Skeletal muscle satellite cell (primary cell): Measurements from ENCODE around the gene MFAP2.

Source experiments
- H3K27me3 ChIP-seq: 2 replicates; pipeline ENCODE4 v1.7.0; 2013; ENCODE audit warnings: low read length; ENCODE audit not compliant: control insufficient read depth, insufficient read depth
- H3K36me3 ChIP-seq: 2 replicates; pipeline ENCODE4 v1.7.0; 2013; ENCODE audit warnings: mild to moderate bottlenecking, control low read depth, low read length; ENCODE audit not compliant: insufficient read depth
- H3K4me1 ChIP-seq: 2 replicates; pipeline ENCODE4 v1.7.0; 2013; ENCODE audit warnings: low read length; ENCODE audit not compliant: control insufficient read depth, insufficient read depth
- H3K4me2 ChIP-seq: 2 replicates; pipeline ENCODE4 v1.7.0; 2013; ENCODE audit warnings: mild to moderate bottlenecking, low read length
- H3K4me3 ChIP-seq: 2 replicates; pipeline ENCODE4 v1.7.0; 2013; ENCODE audit warnings: low read length
- H3K9ac ChIP-seq: 2 replicates; pipeline ENCODE4 v1.7.0; 2013; ENCODE audit warnings: mild to moderate bottlenecking, low read depth, low read length, moderate library complexity
- H3K9me3 ChIP-seq: replicated peaks from 2 replicates; pipeline ENCODE4 v1.7.0; 2013; ENCODE audit warnings: mild to moderate bottlenecking, control low read depth, low read length

MFAP2 gene

GRCh38 chr1:16978139-16978538, 2.3 kb downstream of the MFAP2 start:
- H3K4me2 ChIP-seq = peak overlapping the region; percentile 76
- peaks cover 35% of the 10 kb centered on the region for H3K4me1 ChIP-seq
- no peaks in the 10 kb centered on the region for H3K9me3 ChIP-seq
- H3K4me3 ChIP-seq = peak overlapping the region; percentile 42
- H3K27me3 ChIP-seq = no peaks in the 10 kb centered on the region
- peak overlapping the region; percentile 81 for H3K9ac ChIP-seq
- H3K36me3 ChIP-seq = peaks cover 8% of the 10 kb centered on the region

GRCh38 chr1:16977377-16977776, 3.0 kb downstream of the MFAP2 start:
- Histone ChIP-seq H3K9me3 (no peaks in the 10 kb centered on the region), H3K4me3 (no peak overlapping the region), H3K9ac (no peak overlapping the region)

GRCh38 chr1:16976966-16977365, 3.5 kb downstream of the MFAP2 start:
- H3K36me3 ChIP-seq = peaks cover 8% of the 10 kb centered on the region
- H3K9me3 ChIP-seq = no peaks in the 10 kb centered on the region
- no peaks in the 10 kb centered on the region for H3K27me3 ChIP-seq
- no peak overlapping the region for H3K9ac ChIP-seq
- H3K4me2 ChIP-seq = no peak overlapping the region
- peaks cover 31% of the 10 kb centered on the region for H3K4me1 ChIP-seq
- no peak overlapping the region for H3K4me3 ChIP-seq

More at GRCh38 chr1:16977377-16977776, 3.0 kb downstream of the MFAP2 start:
- Histone ChIP-seq H3K36me3 (peaks cover 8% of the 10 kb centered on the region), H3K4me1 (peaks cover 34% of the 10 kb centered on the region), H3K4me2 (no peak overlapping the region), H3K27me3 (no peaks in the 10 kb centered on the region)

GRCh38 chr1:16975838-16976237, 4.6 kb downstream of the MFAP2 start:
- Histone ChIP-seq H3K9me3 (no peaks in the 10 kb centered on the region), H3K9ac (no peak overlapping the region), H3K36me3 (peaks cover 10% of the 10 kb centered on the region), H3K4me3 (no peak overlapping the region), H3K27me3 (no peaks in the 10 kb centered on the region), H3K4me1 (peaks cover 26% of the 10 kb centered on the region), H3K4me2 (no peak overlapping the region)

GRCh38 chr1:16975211-16975610, 5.2 kb downstream of the MFAP2 start:
- Histone ChIP-seq H3K4me1 (peaks cover 23% of the 10 kb centered on the region), H3K4me3 (no peak overlapping the region), H3K9me3 (no peaks in the 10 kb centered on the region), H3K9ac (no peak overlapping the region), H3K4me2 (no peak overlapping the region), H3K27me3 (no peaks in the 10 kb centered on the region), H3K36me3 (peaks cover 13% of the 10 kb centered on the region)

GRCh38 chr1:16973215-16973614, 7.2 kb downstream of the MFAP2 start:
- H3K27me3 ChIP-seq = no peaks in the 10 kb centered on the region
- H3K4me3 ChIP-seq = no peak overlapping the region
- H3K4me2 ChIP-seq = no peak overlapping the region
- peaks cover 19% of the 10 kb centered on the region for H3K36me3 ChIP-seq
- no peaks in the 10 kb centered on the region for H3K9me3 ChIP-seq
- H3K9ac ChIP-seq = no peak overlapping the region
- peaks cover 7% of the 10 kb centered on the region for H3K4me1 ChIP-seq

GRCh38 chr1:16972189-16972895, 8.1 kb downstream of the MFAP2 start:
- no peaks in the 10 kb centered on the region for H3K9me3 ChIP-seq
- peaks cover 21% of the 10 kb centered on the region for H3K36me3 ChIP-seq
- H3K27me3 ChIP-seq = no peaks in the 10 kb centered on the region
- no peak overlapping the region for H3K9ac ChIP-seq
- peaks cover 10% of the 10 kb centered on the region for H3K4me1 ChIP-seq
- no peak overlapping the region for H3K4me3 ChIP-seq
- no peak overlapping the region for H3K4me2 ChIP-seq

GRCh38 chr1:16971341-16972188, 8.9 kb downstream of the MFAP2 start:
- H3K9ac ChIP-seq = no peak overlapping the region
- no peak overlapping the region for H3K4me2 ChIP-seq
- H3K36me3 ChIP-seq = peaks cover 21% of the 10 kb centered on the region
- no peaks in the 10 kb centered on the region for H3K27me3 ChIP-seq
- peaks cover 15% of the 10 kb centered on the region for H3K4me1 ChIP-seq
- H3K9me3 ChIP-seq = no peaks in the 10 kb centered on the region
- no peak overlapping the region for H3K4me3 ChIP-seq

GRCh38 chr1:16970132-16970910, 10.1 kb downstream of the MFAP2 start:
- H3K4me3 ChIP-seq = no peak overlapping the region
- no peaks in the 10 kb centered on the region for H3K9me3 ChIP-seq
- H3K9ac ChIP-seq = no peak overlapping the region
- peaks cover 25% of the 10 kb centered on the region for H3K36me3 ChIP-seq
- H3K4me1 ChIP-seq = peaks cover 15% of the 10 kb centered on the region
- no peaks in the 10 kb centered on the region for H3K27me3 ChIP-seq
- no peak overlapping the region for H3K4me2 ChIP-seq

- no peak overlapping the region for H3K4me2 ChIP-seq
- no peaks in the 10 kb centered on the region for H3K9me3 ChIP-seq
- H3K36me3 ChIP-seq = peaks cover 23% of the 10 kb centered on the region
- no peak overlapping the region for H3K4me3 ChIP-seq
- no peaks in the 10 kb centered on the region for H3K27me3 ChIP-seq
- H3K9ac ChIP-seq = no peak overlapping the region
- peaks cover 15% of the 10 kb centered on the region for H3K4me1 ChIP-seq
Measured at GRCh38 chr1:16969651-16970050, 10.8 kb downstream of the MFAP2 start.

GRCh38 chr1:16969057-16969611, 11.3 kb downstream of the MFAP2 start:
- no peaks in the 10 kb centered on the region for H3K27me3 ChIP-seq
- H3K36me3 ChIP-seq = peaks cover 23% of the 10 kb centered on the region
- H3K4me1 ChIP-seq = peaks cover 15% of the 10 kb centered on the region
- no peak overlapping the region for H3K9ac ChIP-seq
- H3K9me3 ChIP-seq = no peaks in the 10 kb centered on the region
- no peak overlapping the region for H3K4me2 ChIP-seq
- no peak overlapping the region for H3K4me3 ChIP-seq
